Natural killer cell (primary cell): ENCODE results near the gene FSTL4. TPM values are rescaled to one million over a fixed set of nuclear protein-coding genes. Genes with fewer than 3 reads are reported as not detected.

Experiments
- ATAC-seq, 3 donors: fragments of 150-1000 bp in 2 of 3; fragments of 200-7000 bp in 1 of 3; cut with Tn5 transposase; 1 replicate in 1 of 3; 2 replicates in 2 of 3; pipeline ENCODE4 v1.10.0; 2021; ENCODE audit warnings: mild to moderate bottlenecking in 2 of 3, moderate library complexity in 2 of 3
- DNase-seq, 2 donors: peaks; one replicate each; pipeline versions ENCODE4 v3.0.0 to v3.0.0-alpha.2; 2013 to 2021; ENCODE audit warnings: mixed read lengths in 1 of 2
- H3K27ac ChIP-seq: one replicate; pipeline ENCODE4 v1.5.1; 2013; ENCODE audit warnings: mild to moderate bottlenecking, low read length
- H3K27me3 ChIP-seq: one replicate; pipeline ENCODE4 v1.6.1; 2013; ENCODE audit warnings: low read length; ENCODE audit not compliant: control insufficient read depth, insufficient read depth
- H3K36me3 ChIP-seq: one replicate; pipeline ENCODE4 v1.6.1; 2013; ENCODE audit warnings: low read length; ENCODE audit not compliant: control insufficient read depth, insufficient read depth
- H3K4me1 ChIP-seq: one replicate; pipeline ENCODE4 v1.6.1; 2013; ENCODE audit warnings: low read length; ENCODE audit not compliant: control insufficient read depth, insufficient read depth
- H3K4me3 ChIP-seq: one replicate; pipeline ENCODE4 v1.5.1; 2013; ENCODE audit warnings: low read length
- H3K9me3 ChIP-seq: one replicate; pipeline ENCODE4 v1.6.1; 2013; ENCODE audit warnings: low read length; ENCODE audit not compliant: control insufficient read depth, insufficient read depth
- H3K27ac Mint-ChIP-seq, 2 donors: one replicate each; pipeline ENCODE4 v1.8.0; 2022; ENCODE audit warnings: mild to moderate bottlenecking in 2 of 2, mixed read lengths in 2 of 2, moderate library complexity in 1 of 2
- H3K27me3 Mint-ChIP-seq, 2 donors: one replicate each; pipeline ENCODE4 v1.8.0; 2022; ENCODE audit warnings: low read depth in 2 of 2, mixed read lengths in 2 of 2
- H3K36me3 Mint-ChIP-seq: one replicate; pipeline ENCODE4 v1.8.0; 2022; ENCODE audit warnings: mixed read lengths
- H3K4me1 Mint-ChIP-seq, 2 donors: one replicate each; pipeline ENCODE4 v1.8.0; 2022; ENCODE audit warnings: mixed read lengths in 2 of 2
- H3K4me3 Mint-ChIP-seq: one replicate; pipeline ENCODE4 v1.8.0; 2022; ENCODE audit warnings: mild to moderate bottlenecking, moderate library complexity, mixed read lengths
- H3K9me3 Mint-ChIP-seq, 2 donors: one replicate each; pipeline ENCODE4 v1.8.0; 2022; ENCODE audit warnings: mixed read lengths in 2 of 2
- whole genome bisulfite sequencing: methylation state at CpG from one replicate; pipeline ENCODE4 v1.1.7; 2013; ENCODE audit warnings: missing lambda C conversion rate; ENCODE audit not compliant: insufficient coverage; 5-methylcytosine and 5-hydroxymethylcytosine counted together
- intact Hi-C: fragments of 100-400 bp; cut with micrococcal nuclease; formaldehyde crosslinking; loops from one replicate; pipeline ENCODE4 v1.14.2; 2022
- total RNA-seq, 4 donors: library from RNA; stranded (reverse); fragments of 120-200 nt in 1 of 4; gene quantifications; one replicate each; pipeline versions ENCODE4 v1.2.3 to v1.2.4, GENCODE V29; 2013 to 2022
- TF ChIP-seq, protein P1 (sequence below): fragments of 200-600 bp; IDR thresholded peaks from one replicate; pipeline ENCODE4 v1.8.0; 2022; ENCODE audit warnings: antibody characterized with exemption

FSTL4 gene
- total RNA-seq, 3 donors from 2014 or later (not counting 1 experiment from before 2014, with no cell fraction given): 0.11 to 0.75 (median 0.55) TPM

- Histone ChIP-seq H3K9me3 (no peaks in the 10 kb centered on the region), H3K4me1 (no peaks in the 10 kb centered on the region), H3K27ac (no peak overlapping the region), H3K27me3 (no peaks in the 10 kb centered on the region), H3K36me3 (no peaks in the 10 kb centered on the region), H3K4me3 (no peak overlapping the region)
- Mint-ChIP-seq H3K27me3 (peaks cover 0 to 7% of the 10 kb centered on the region in 2 donors), H3K36me3 (no peaks in the 10 kb centered on the region), H3K9me3 (no peaks in the 10 kb centered on the region), H3K4me3 (no peak overlapping the region), H3K4me1 (peaks cover 6 to 7% of the 10 kb centered on the region in 2 donors), H3K27ac (no peak overlapping the region)
- WGBS: 95% methylated on average over 8 of the region's 9 CpGs
- intact Hi-C loops: no loop called here
- TF ChIP-seq, protein P1, sequence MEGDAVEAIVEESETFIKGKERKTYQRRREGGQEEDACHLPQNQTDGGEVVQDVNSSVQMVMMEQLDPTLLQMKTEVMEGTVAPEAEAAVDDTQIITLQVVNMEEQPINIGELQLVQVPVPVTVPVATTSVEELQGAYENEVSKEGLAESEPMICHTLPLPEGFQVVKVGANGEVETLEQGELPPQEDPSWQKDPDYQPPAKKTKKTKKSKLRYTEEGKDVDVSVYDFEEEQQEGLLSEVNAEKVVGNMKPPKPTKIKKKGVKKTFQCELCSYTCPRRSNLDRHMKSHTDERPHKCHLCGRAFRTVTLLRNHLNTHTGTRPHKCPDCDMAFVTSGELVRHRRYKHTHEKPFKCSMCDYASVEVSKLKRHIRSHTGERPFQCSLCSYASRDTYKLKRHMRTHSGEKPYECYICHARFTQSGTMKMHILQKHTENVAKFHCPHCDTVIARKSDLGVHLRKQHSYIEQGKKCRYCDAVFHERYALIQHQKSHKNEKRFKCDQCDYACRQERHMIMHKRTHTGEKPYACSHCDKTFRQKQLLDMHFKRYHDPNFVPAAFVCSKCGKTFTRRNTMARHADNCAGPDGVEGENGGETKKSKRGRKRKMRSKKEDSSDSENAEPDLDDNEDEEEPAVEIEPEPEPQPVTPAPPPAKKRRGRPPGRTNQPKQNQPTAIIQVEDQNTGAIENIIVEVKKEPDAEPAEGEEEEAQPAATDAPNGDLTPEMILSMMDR: no peak
- DNase-seq (no peak), ATAC-seq (no peak)
Measured at GRCh38 chr5:133480366-133480765, 132.0 kb downstream of the FSTL4 start.

DNA sequence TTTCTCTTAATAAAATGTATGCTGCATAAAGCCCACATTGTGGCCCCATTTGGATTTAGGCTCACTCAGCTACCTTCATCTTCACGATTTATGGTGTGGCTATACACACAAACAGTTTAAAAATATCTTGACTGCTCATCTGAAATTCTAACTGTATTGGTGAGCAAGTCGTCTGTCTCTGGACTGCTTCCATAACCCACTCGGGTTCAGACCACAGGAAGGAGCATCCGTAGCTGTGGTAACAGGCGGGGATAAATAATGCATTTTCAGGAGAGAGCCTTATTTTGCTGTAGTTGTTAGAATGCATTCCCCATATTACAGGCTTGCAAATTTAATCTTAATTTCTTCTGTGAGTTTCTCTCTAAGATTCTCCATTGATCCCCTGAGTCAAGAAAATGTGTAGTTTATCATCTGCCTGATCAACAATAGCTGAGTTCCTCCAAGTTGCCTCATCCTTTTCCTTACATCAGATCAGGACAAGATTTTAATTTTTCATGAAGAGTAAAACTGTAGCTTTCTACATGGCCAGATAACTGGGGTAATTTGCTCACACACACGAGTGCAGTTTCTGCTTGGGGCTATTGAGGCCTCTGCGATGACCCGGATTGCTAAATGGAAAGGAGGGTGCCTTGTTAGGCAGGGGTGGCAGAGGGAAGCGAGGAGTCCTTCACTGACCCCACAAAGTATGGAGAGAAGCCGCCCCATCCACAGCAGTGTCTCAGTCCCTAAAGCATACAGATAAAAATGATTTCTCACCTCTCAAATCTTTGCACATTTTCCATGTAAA lies 133.9 kb downstream of the FSTL4 start:
- 45% methylated on average over 8 of the region's 10 CpGs for WGBS
- H3K4me1 Mint-ChIP-seq: peaks cover 6 to 24% of the 10 kb centered on the region in 2 donors
- intact Hi-C loops: no loop called here
- H3K27me3 Mint-ChIP-seq: peaks cover 5 to 7% of the 10 kb centered on the region in 2 donors
- Histone ChIP-seq H3K4me3 (no peak overlapping the region), H3K4me1 (peaks cover 5% of the 10 kb centered on the region), H3K36me3 (no peaks in the 10 kb centered on the region), H3K9me3 (no peaks in the 10 kb centered on the region), H3K27me3 (no peaks in the 10 kb centered on the region), H3K27ac (no peak overlapping the region)
- DNase-seq: no peak
- no peak for ATAC-seq
- no peaks in the 10 kb centered on the region for H3K9me3 Mint-ChIP-seq
- TF ChIP-seq, protein P1: no peak
- H3K27ac Mint-ChIP-seq: no peak overlapping the region
- H3K4me3 Mint-ChIP-seq: no peak overlapping the region
- no peaks in the 10 kb centered on the region for H3K36me3 Mint-ChIP-seq

GRCh38 chr5:133475986-133476385 lies 136.4 kb downstream of the FSTL4 start:
- peaks cover 5% of the 10 kb centered on the region for H3K4me1 ChIP-seq
- Mint-ChIP-seq H3K27me3 (peaks cover 7% of the 10 kb centered on the region in 2 donors), H3K36me3 (no peaks in the 10 kb centered on the region), H3K27ac (no peak overlapping the region), H3K4me1 (peaks cover 6 to 25% of the 10 kb centered on the region in 2 donors), H3K4me3 (no peak overlapping the region), H3K9me3 (no peaks in the 10 kb centered on the region)
- TF ChIP-seq, protein P1: no peak
- 71% methylated on average over 7 of the region's 7 CpGs for WGBS
- no peak overlapping the region for H3K27ac ChIP-seq
- intact Hi-C loops: no loop called here
- ATAC-seq (no peak), DNase-seq (no peak)
- no peaks in the 10 kb centered on the region for H3K36me3 ChIP-seq
- no peak overlapping the region for H3K4me3 ChIP-seq
- H3K9me3 ChIP-seq: no peaks in the 10 kb centered on the region
- no peaks in the 10 kb centered on the region for H3K27me3 ChIP-seq
